HG02840 (cell line): ENCODE measurements around the gene COQ9.
"Not testable (repeated sequence)": the region's sequence is repeated elsewhere in the genome, so short reads cannot be mapped to it uniquely, and the experiment has no call there.

Experiments used
- ATAC-seq: cut with Tn5 transposase; IDR thresholded peaks from one replicate; pipeline ENCODE4 v1.9.1; 2021; ENCODE audit warnings: mild to moderate bottlenecking, moderate library complexity, moderate number of reproducible peaks; ENCODE audit not compliant: unreplicated experiment, low FRiP score

Gene COQ9

GRCh38 chr16:57447186-57447962, at the start of gene COQ9, which contains the start of gene CIAPIN1:
TSS of gene COQ9 (plus strand) at chr16:57447479. CDS start at chr16:57447506, 27 bp downstream.
TSS of gene CIAPIN1 (minus strand) at chr16:57447385. CDS start at chr16:57440928, 6,457 bp downstream.
- peak; percentile 98 for ATAC-seq

GRCh38 chr16:57397493-57397892, 49.8 kb upstream of the COQ9 start:
- ATAC-seq, result not testable (repeated sequence)

GRCh38 chr16:57401943-57402640, 45.2 kb upstream of the COQ9 start:
- ATAC-seq, result no peak

GRCh38 chr16:57403965-57404817, 43.1 kb upstream of the COQ9 start, which contains the start of gene CCL17:
TSS of gene CCL17 (plus strand) at chr16:57404767. CDS start at chr16:57413933, 9,166 bp downstream.
- no peak for ATAC-seq

GRCh38 chr16:57405097-57405496, 42.2 kb upstream of the COQ9 start:
- ATAC-seq, result no peak

- no peak for ATAC-seq
Measured at GRCh38 chr16:57406881-57407280, 40.4 kb upstream of the COQ9 start.

GRCh38 chr16:57407521-57408353, 39.5 kb upstream of the COQ9 start:
- no peak for ATAC-seq

GRCh38 chr16:57409065-57409464, 38.2 kb upstream of the COQ9 start:
- no peak for ATAC-seq

- no peak for ATAC-seq
Measured at GRCh38 chr16:57409870-57410587, 37.2 kb upstream of the COQ9 start.

- no peak for ATAC-seq
Measured at GRCh38 chr16:57411362-57411976, 35.8 kb upstream of the COQ9 start.

- no peak for ATAC-seq
Measured at GRCh38 chr16:57412584-57412983, 34.7 kb upstream of the COQ9 start.

GRCh38 chr16:57413301-57413730, 34.0 kb upstream of the COQ9 start:
- no peak for ATAC-seq

- no peak for ATAC-seq
Measured at GRCh38 chr16:57413733-57414132, 33.5 kb upstream of the COQ9 start.

GRCh38 chr16:57416084-57416483, 31.2 kb upstream of the COQ9 start:
- ATAC-seq, result no peak

- no peak for ATAC-seq
Measured at GRCh38 chr16:57419506-57419905, 27.8 kb upstream of the COQ9 start.

- no peak for ATAC-seq
Measured at GRCh38 chr16:57422026-57422944, 25.0 kb upstream of the COQ9 start.

GRCh38 chr16:57423152-57423551, 24.1 kb upstream of the COQ9 start:
- ATAC-seq, result no peak

- ATAC-seq, result no peak
Measured at GRCh38 chr16:57424583-57424982, 22.7 kb upstream of the COQ9 start.
